Fibroblast of lung (primary cell): Measurements from ENCODE around the gene CCDC85B.

Experiments used
- CTCF ChIP-seq, 2 donors: IDR thresholded peaks in 1 of 2; conservative IDR thresholded peaks in 1 of 2; 1 replicate in 1 of 2; 2 replicates in 1 of 2; pipeline ENCODE4 v1.5.1; 2011 to 2012; ENCODE audit warnings: low read length in 2 of 2, control low read depth in 1 of 2, inconsistent platforms in 1 of 2, low read depth in 1 of 2, mild to moderate bottlenecking in 1 of 2
- EZH2 ChIP-seq: IDR thresholded peaks from 2 replicates; pipeline ENCODE4 v1.5.1; 2012; ENCODE audit warnings: low read length, control low read depth, mild to moderate bottlenecking; ENCODE audit errors: missing control alignments

- TF ChIP-seq CTCF (conservative IDR thresholded peaks at IDR 0.05 in 1 of 2, IDR thresholded peaks at IDR 0.05 in 1 of 2; ENCODE audit: low read depth in 1 of 2, low read length in 2 of 2) (no peak), EZH2 (no peak)
Measured at GRCh38 chr11:65912845-65913244, 22.4 kb downstream of the CCDC85B start.
